ENCODE results near the gene IRX5.

IRX5 gene

DNA sequence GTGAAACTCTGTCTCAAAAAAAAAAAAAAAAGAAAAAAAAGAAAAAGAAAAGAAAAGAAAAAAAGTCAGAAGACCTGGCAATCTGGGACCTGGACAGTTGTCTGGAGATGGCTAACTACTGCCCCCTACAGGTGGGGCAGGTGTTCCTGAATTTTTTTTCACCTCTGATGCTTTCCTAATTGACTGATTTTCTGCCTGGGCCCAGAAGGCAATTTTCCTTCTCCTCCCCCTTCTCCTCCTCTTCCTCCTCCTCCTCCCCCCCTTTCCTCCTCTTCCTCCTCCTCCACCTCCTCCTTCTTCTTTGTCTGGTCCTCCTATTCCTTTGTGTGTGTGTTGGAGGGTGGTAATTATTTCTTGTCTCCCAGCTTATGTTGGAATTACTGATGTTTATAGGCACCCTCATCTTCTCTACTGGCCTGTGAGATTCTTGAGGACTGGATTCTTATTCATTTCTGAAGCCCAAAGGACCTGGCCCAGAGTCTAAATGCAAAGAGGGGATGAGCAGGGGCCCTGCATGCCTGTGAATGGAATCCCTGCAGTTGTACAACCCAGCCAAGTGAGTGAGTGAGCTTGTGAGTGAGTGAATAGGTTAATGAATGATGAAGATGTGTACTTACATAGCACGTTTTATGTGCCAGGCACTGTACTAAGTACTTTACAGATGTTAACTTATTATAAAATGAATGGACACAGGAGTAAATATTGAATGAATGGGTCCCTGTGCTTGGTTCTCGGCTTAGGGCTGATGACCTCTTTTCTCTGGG lies 26.9 kb downstream of the IRX5 start:
- no peaks in the 10 kb centered on the region for H3K36me3 ChIP-seq (ENCODE audit: control insufficient read depth in 1 of 2, insufficient read depth in 2 of 2, low read length in 2 of 2)
- H3K4me1 ChIP-seq (ENCODE audit: control insufficient read depth in 1 of 2, insufficient read depth in 2 of 2, low read length in 2 of 2) = no peaks in the 10 kb centered on the region
- H3K9me3 ChIP-seq (ENCODE audit: control insufficient read depth in 1 of 2, low read length in 2 of 2) = no peaks in the 10 kb centered on the region
- H3K27me3 ChIP-seq (ENCODE audit: low read depth, low read length) = no peaks in the 10 kb centered on the region
- H3K4me3 ChIP-seq (ENCODE audit: low read depth in 1 of 2, low read length in 2 of 2) = no peak overlapping the region
- H3K27ac ChIP-seq (ENCODE audit: low read length) = no peak overlapping the region

DNA sequence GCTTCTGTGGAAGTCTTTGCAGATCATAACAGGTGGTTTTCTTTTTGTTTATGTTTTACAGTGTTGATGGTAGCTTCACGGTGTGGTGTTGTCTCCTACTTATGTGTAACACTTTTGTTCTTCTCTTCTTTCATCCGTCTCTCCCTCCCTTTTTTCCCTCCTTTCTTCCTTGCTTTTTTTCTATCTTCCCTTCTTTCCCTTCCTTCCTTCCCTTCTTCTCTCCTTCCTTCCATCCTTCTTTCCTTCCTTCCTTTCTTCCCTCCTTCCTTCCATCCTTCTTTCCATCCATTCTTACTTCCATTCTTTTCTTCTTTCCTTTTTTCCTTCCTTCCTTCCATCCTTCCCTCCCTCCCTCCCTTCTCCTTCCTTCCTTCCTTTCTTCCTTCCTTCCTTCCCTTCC lies 31.4 kb downstream of the IRX5 start:
- no peaks in the 10 kb centered on the region for H3K9me3 ChIP-seq (ENCODE audit: control insufficient read depth in 1 of 2, low read length in 2 of 2)
- H3K4me1 ChIP-seq (ENCODE audit: control insufficient read depth in 1 of 2, insufficient read depth in 2 of 2, low read length in 2 of 2) = no peaks in the 10 kb centered on the region
- H3K36me3 ChIP-seq (ENCODE audit: control insufficient read depth in 1 of 2, insufficient read depth in 2 of 2, low read length in 2 of 2) = no peaks in the 10 kb centered on the region

DNA sequence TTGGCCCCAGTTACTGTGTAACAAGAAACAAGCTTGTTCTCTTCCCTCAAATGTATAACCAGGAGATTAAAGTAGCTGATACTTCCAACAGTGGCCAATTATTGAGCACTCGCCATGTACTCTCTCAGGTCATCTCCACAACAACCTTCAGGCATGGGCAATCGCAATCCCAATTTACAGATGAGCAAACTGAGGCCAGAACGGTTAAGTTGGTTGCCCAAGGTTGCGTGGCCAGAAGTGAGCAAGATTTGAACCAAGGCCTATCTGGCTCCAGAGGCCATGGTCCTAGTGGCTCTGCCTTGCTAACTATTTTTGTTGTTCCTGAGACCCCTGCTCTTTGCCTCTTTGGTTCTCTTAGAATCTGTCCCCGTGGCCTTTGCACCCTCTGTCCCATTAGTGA lies 33.6 kb downstream of the IRX5 start:
- Histone ChIP-seq H3K9me3 (ENCODE audit: control insufficient read depth in 1 of 2, low read length in 2 of 2) (no peaks in the 10 kb centered on the region), H3K27me3 (ENCODE audit: low read depth, low read length) (no peaks in the 10 kb centered on the region), H3K27ac (ENCODE audit: low read length) (no peak overlapping the region), H3K4me3 (ENCODE audit: low read depth in 1 of 2, low read length in 2 of 2) (no peak overlapping the region), H3K4me1 (ENCODE audit: control insufficient read depth in 1 of 2, insufficient read depth in 2 of 2, low read length in 2 of 2) (no peaks in the 10 kb centered on the region), H3K36me3 (ENCODE audit: control insufficient read depth in 1 of 2, insufficient read depth in 2 of 2, low read length in 2 of 2) (no peaks in the 10 kb centered on the region)

More for the DNA sequence above, 31.4 kb downstream of the IRX5 start:
- Histone ChIP-seq H3K27me3 (ENCODE audit: low read depth, low read length) (no peaks in the 10 kb centered on the region), H3K27ac (ENCODE audit: low read length) (no peak overlapping the region), H3K4me3 (ENCODE audit: low read depth in 1 of 2, low read length in 2 of 2) (no peak overlapping the region)

DNA sequence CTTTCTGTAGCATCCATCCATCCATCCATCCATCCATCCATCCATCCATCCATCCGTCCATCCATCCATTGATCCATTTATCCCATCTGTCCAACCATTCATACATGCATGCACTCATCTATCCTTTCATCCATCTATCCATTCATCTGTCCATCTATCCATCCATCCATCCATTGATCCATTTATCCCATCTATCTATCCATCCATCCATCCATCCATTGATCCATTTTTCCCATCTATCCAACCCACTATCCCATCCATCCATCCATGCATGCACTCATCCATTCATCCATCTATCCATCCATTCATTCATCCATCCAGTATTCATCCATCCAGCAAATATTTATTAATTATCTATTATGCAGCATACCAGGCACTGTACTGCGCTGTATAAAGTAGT lies 34.8 kb downstream of the IRX5 start:
- Histone ChIP-seq H3K4me3 (ENCODE audit: low read depth in 1 of 2, low read length in 2 of 2) (no peak overlapping the region), H3K36me3 (ENCODE audit: control insufficient read depth in 1 of 2, insufficient read depth in 2 of 2, low read length in 2 of 2) (no peaks in the 10 kb centered on the region), H3K27me3 (ENCODE audit: low read depth, low read length) (no peaks in the 10 kb centered on the region), H3K27ac (ENCODE audit: low read length) (no peak overlapping the region), H3K9me3 (ENCODE audit: control insufficient read depth in 1 of 2, low read length in 2 of 2) (no peaks in the 10 kb centered on the region), H3K4me1 (ENCODE audit: control insufficient read depth in 1 of 2, insufficient read depth in 2 of 2, low read length in 2 of 2) (no peaks in the 10 kb centered on the region)

DNA sequence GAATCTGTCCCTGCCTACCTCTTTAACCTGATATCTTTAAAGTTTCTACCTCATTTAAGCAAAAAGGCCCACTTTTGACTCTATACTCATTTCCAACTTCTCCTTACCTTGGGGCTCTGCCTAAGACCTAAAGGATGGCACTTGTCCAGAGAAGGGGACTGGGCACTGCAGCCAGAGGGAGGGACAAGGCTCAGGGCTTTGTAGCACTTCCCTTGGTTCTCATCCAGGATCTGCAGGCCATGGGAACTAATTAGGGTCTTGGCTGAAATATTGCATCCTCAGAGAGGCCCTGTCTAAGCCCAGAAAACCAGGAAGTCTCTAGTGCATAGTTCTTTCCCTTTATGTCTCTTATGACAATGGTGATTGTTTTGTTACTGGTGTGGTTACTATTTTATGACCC lies 37.3 kb downstream of the IRX5 start:
- Histone ChIP-seq H3K27me3 (ENCODE audit: low read depth, low read length) (no peaks in the 10 kb centered on the region), H3K27ac (ENCODE audit: low read length) (no peak overlapping the region), H3K4me1 (ENCODE audit: control insufficient read depth in 1 of 2, insufficient read depth in 2 of 2, low read length in 2 of 2) (no peaks in the 10 kb centered on the region), H3K9me3 (ENCODE audit: control insufficient read depth in 1 of 2, low read length in 2 of 2) (no peaks in the 10 kb centered on the region), H3K4me3 (ENCODE audit: low read depth in 1 of 2, low read length in 2 of 2) (no peak overlapping the region), H3K36me3 (ENCODE audit: control insufficient read depth in 1 of 2, insufficient read depth in 2 of 2, low read length in 2 of 2) (no peaks in the 10 kb centered on the region)

DNA sequence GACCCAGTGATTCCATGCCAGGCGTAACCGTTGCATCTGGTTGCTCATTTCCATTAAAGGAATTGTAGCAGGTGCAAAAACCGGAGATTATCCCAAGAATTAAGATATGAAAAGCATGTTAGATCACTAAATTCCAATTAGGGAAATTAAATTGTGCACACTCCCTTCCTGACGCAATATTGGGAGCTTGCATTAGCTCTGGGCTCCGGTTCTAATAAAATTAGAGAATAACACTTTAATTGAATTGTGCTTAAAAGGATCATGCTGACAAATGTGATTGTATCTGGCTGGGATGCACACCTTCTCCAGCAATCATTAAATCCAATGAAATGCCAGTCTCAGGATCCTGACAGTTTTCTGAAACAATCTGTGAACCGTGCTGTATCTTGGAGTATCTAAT lies 38.1 kb downstream of the IRX5 start:
- H3K27ac ChIP-seq (ENCODE audit: low read length) = no peak overlapping the region
- H3K9me3 ChIP-seq (ENCODE audit: control insufficient read depth in 1 of 2, low read length in 2 of 2) = no peaks in the 10 kb centered on the region
- no peaks in the 10 kb centered on the region for H3K27me3 ChIP-seq (ENCODE audit: low read depth, low read length)
- H3K4me1 ChIP-seq (ENCODE audit: control insufficient read depth in 1 of 2, insufficient read depth in 2 of 2, low read length in 2 of 2) = no peaks in the 10 kb centered on the region
- H3K36me3 ChIP-seq (ENCODE audit: control insufficient read depth in 1 of 2, insufficient read depth in 2 of 2, low read length in 2 of 2) = no peaks in the 10 kb centered on the region
- no peak overlapping the region for H3K4me3 ChIP-seq (ENCODE audit: low read depth in 1 of 2, low read length in 2 of 2)

DNA sequence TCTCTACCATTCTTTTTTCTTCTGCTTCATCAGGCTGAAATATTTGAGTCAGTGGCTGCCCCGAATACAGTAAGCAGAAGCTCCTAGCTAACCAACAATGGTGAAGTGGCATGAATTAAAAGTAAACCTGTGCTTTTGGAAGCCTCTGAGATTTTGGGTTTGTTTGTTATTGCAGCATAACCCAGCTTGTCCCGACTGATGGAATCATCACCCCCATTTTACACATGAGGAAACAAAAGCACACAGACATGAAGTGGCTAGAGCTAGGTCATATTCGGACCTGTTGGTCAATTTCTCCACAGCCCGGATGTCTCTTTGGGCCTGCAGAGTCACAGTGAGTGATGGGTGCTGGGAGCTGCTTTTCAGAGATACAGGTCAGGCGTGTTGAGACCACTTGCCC lies 39.4 kb downstream of the IRX5 start:
- Histone ChIP-seq H3K9me3 (ENCODE audit: control insufficient read depth in 1 of 2, low read length in 2 of 2) (no peaks in the 10 kb centered on the region), H3K4me1 (ENCODE audit: control insufficient read depth in 1 of 2, insufficient read depth in 2 of 2, low read length in 2 of 2) (no peaks in the 10 kb centered on the region), H3K36me3 (ENCODE audit: control insufficient read depth in 1 of 2, insufficient read depth in 2 of 2, low read length in 2 of 2) (no peaks in the 10 kb centered on the region), H3K4me3 (ENCODE audit: low read depth in 1 of 2, low read length in 2 of 2) (no peak overlapping the region), H3K27me3 (ENCODE audit: low read depth, low read length) (no peaks in the 10 kb centered on the region), H3K27ac (ENCODE audit: low read length) (no peak overlapping the region)

DNA sequence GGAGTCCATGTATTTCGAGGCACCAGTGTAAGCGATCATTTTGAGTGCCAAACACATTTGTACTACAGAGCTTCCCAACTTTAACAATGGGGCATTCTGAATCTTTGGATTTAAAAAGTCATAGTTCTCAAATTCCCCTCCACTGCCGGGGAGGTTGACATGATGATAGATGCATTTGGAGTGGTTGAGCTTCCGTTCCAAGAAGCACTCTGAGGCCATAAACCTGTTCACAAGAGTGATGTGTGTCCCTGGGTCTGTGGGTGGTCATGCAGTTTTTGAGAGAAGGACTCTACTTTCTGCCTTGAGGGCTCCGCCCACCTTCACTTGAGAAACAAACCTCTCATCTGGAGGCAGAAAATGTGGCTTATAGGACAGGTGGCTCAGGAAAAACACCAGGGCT lies 43.7 kb downstream of the IRX5 start:
- Histone ChIP-seq H3K4me1 (ENCODE audit: control insufficient read depth in 1 of 2, insufficient read depth in 2 of 2, low read length in 2 of 2) (no peaks in the 10 kb centered on the region), H3K36me3 (ENCODE audit: control insufficient read depth in 1 of 2, insufficient read depth in 2 of 2, low read length in 2 of 2) (no peaks in the 10 kb centered on the region), H3K9me3 (ENCODE audit: control insufficient read depth in 1 of 2, low read length in 2 of 2) (no peaks in the 10 kb centered on the region), H3K27ac (ENCODE audit: low read length) (no peak overlapping the region), H3K4me3 (ENCODE audit: low read depth in 1 of 2, low read length in 2 of 2) (no peak overlapping the region), H3K27me3 (ENCODE audit: low read depth, low read length) (no peaks in the 10 kb centered on the region)

DNA sequence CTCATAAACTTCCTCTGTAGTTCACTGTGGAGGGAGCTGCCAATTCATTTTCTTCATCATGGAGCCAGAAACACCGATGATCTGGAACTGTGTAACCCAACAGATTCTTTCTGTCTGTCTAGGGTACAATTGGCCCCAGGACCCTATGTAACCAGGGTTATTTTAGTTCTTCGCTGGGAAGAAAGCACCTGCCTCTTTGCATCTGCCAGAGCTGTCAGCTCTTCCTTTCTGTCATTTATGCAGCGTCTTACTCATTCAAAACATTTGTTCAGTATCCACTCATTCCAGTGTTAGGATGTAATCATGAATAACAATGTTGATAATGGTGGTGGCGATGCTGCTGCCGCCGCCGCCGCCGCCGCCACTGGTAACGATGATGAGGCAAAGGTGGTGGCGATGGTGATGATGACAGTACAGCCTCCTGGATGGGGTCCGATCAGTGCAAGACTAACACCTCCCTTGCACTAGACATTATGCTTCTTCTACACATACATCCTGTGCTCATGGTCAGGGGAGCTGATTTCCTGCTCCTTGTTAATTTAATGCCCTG lies 46.1 kb downstream of the IRX5 start:
- no peaks in the 10 kb centered on the region for H3K27me3 ChIP-seq (ENCODE audit: low read depth, low read length)
- H3K9me3 ChIP-seq (ENCODE audit: control insufficient read depth in 1 of 2, low read length in 2 of 2) = no peaks in the 10 kb centered on the region
- no peak overlapping the region for H3K27ac ChIP-seq (ENCODE audit: low read length)
- no peaks in the 10 kb centered on the region for H3K36me3 ChIP-seq (ENCODE audit: control insufficient read depth in 1 of 2, insufficient read depth in 2 of 2, low read length in 2 of 2)
- H3K4me3 ChIP-seq (ENCODE audit: low read depth in 1 of 2, low read length in 2 of 2) = no peak overlapping the region
- H3K4me1 ChIP-seq (ENCODE audit: control insufficient read depth in 1 of 2, insufficient read depth in 2 of 2, low read length in 2 of 2) = no peaks in the 10 kb centered on the region

DNA sequence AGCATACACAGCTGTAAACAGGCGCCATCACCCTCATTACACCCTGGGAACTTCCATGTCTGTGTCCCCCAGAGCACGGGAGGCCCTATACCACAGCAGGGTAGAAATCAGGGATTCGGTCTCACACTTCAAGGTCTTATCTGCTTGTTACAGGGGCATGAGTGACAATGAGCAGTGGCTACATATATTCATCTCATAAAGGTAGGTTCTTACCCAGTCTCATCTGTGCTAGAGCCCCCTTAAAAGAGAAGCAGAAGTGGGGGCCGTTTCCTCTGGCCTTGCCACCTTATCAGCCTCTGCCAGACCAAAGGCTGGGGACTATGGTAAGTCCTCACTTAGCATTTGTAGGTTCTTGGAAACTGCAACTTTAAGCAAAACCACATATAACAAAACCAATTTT lies 46.5 kb downstream of the IRX5 start:
- Histone ChIP-seq H3K4me3 (ENCODE audit: low read depth in 1 of 2, low read length in 2 of 2) (no peak overlapping the region), H3K4me1 (ENCODE audit: control insufficient read depth in 1 of 2, insufficient read depth in 2 of 2, low read length in 2 of 2) (no peaks in the 10 kb centered on the region), H3K27me3 (ENCODE audit: low read depth, low read length) (no peaks in the 10 kb centered on the region), H3K27ac (ENCODE audit: low read length) (no peak overlapping the region), H3K36me3 (ENCODE audit: control insufficient read depth in 1 of 2, insufficient read depth in 2 of 2, low read length in 2 of 2) (no peaks in the 10 kb centered on the region), H3K9me3 (ENCODE audit: control insufficient read depth in 1 of 2, low read length in 2 of 2) (no peaks in the 10 kb centered on the region)

DNA sequence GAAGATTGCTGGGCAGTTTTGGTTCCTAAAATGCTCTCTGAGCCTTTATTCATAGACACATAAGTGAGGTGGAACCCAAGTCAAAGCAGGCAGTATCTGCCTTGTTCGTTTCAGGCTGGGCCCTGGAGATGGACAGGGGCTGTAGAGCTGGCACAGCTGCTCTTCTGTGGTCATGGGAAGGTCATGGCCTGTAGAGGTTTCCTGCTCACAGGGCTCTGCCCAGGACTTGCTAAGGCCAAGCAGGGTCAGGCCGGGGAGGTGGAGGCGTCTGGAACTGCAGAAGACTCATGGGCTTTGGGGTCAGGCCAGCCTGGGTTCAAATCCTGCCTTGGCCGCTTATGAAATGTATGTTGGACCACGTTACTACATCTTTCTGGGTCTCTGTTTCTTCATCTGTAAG lies 50.2 kb downstream of the IRX5 start:
- Histone ChIP-seq H3K9me3 (ENCODE audit: control insufficient read depth in 1 of 2, low read length in 2 of 2) (no peaks in the 10 kb centered on the region), H3K27me3 (ENCODE audit: low read depth, low read length) (no peaks in the 10 kb centered on the region), H3K4me3 (ENCODE audit: low read depth in 1 of 2, low read length in 2 of 2) (no peak overlapping the region), H3K36me3 (ENCODE audit: control insufficient read depth in 1 of 2, insufficient read depth in 2 of 2, low read length in 2 of 2) (no peaks in the 10 kb centered on the region), H3K27ac (ENCODE audit: low read length) (no peak overlapping the region), H3K4me1 (ENCODE audit: control insufficient read depth in 1 of 2, insufficient read depth in 2 of 2, low read length in 2 of 2) (no peaks in the 10 kb centered on the region)

Measured in muscle layer of duodenum (tissue), 2 donors.